ENCODE measurements around the gene OR4P4.

The OR4P4 gene

GRCh38 chr11:55673860-55674259, 38.9 kb downstream of the OR4P4 start:
- Histone ChIP-seq H4K20me1 (ENCODE audit: insufficient read depth, low read length, poor library complexity, severe bottlenecking) (no peaks in the 10 kb centered on the region), H3K79me2 (ENCODE audit: insufficient read depth, low read length) (no peaks in the 10 kb centered on the region), H3K9ac (ENCODE audit: low read depth, low read length, poor library complexity, severe bottlenecking) (no peak overlapping the region), H3K27me3 (ENCODE audit: insufficient read depth, low read length, poor library complexity, severe bottlenecking) (no peaks in the 10 kb centered on the region), H3F3A (ENCODE audit: low read depth) (no peaks in the 10 kb centered on the region), H3K4me3 (ENCODE audit: low read length, poor library complexity, severe bottlenecking) (no peak overlapping the region), H3K4me1 (ENCODE audit: insufficient read depth, low read length, poor library complexity, severe bottlenecking) (no peaks in the 10 kb centered on the region), H3K9me2 (replicated peaks; ENCODE audit: low read depth, low read length) (no peaks in the 10 kb centered on the region), H3K36me3 (ENCODE audit: insufficient read depth, low read length) (no peaks in the 10 kb centered on the region), H3K4me2 (ENCODE audit: low read depth, low read length, poor library complexity, severe bottlenecking) (no peak overlapping the region), H3K9me3 (ENCODE audit: insufficient read depth, low read depth, low read length) (no peaks in the 10 kb centered on the region), H2AFZ (ENCODE audit: low read length) (no peak overlapping the region)
- TF ChIP-seq EZH2phosphoT487 (IDR thresholded peaks at IDR 0.05; ENCODE audit: borderline replicate concordance) (no peak), CTCF (conservative IDR thresholded peaks at IDR 0.05; ENCODE audit: low read length) (no peak)

Measured in Loucy (cell line).